HG03280 (cell line): ENCODE data around the gene SPATA33.

Experiments used
- ATAC-seq: cut with Tn5 transposase; IDR thresholded peaks from one replicate; pipeline ENCODE4 v1.9.1; 2021; ENCODE audit warnings: mild to moderate bottlenecking, moderate library complexity; ENCODE audit not compliant: unreplicated experiment

The SPATA33 gene

DNA sequence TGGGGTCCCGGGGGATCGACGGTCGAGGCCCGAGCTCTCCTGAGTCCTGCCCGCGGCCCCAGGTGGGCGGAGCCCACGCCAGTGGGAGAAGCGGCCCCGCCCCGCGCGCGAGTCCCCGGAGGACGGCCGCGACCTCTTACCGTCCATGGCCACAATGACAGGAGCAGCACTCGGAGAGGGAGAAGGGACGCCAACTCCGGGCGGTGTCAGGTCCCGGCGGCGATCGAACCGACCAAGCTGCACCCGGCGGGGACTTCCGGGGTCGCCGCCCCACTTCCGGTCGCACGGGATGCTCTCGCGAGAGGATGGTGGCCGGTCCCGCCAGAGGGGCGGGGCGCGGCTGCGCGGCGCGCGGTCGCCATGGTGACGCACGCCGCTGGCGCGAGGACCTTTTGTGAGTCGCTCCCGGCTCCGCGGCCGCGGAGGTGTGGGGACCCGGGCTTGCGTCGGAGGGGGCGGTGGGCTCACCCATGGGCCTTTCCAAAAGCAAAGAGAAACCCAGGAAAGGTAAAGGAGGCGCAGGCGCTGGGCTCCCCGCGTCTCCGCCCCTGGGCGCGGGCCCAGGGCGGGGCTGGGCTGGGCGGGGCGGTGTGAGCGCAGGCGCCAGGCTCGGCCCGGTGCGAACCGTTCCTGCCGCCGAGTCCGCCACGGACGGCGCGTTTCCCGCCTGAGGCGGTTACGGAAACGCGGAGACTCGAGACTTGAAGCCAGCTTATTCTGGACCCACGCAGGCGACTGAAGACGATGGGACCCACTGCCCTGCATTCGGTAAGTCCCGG, at the start of gene SPATA33, which contains the start of gene CHMP1A:
SPATA33 (plus strand) TSS at position 395 of the 779 bp plus-strand sequence; CDS start at position 471, 76 bp downstream.
CHMP1A (minus strand) TSS at position 267 of the 779 bp plus-strand sequence; CDS start at position 147, 120 bp downstream.
- peak; percentile 93 for ATAC-seq

DNA sequence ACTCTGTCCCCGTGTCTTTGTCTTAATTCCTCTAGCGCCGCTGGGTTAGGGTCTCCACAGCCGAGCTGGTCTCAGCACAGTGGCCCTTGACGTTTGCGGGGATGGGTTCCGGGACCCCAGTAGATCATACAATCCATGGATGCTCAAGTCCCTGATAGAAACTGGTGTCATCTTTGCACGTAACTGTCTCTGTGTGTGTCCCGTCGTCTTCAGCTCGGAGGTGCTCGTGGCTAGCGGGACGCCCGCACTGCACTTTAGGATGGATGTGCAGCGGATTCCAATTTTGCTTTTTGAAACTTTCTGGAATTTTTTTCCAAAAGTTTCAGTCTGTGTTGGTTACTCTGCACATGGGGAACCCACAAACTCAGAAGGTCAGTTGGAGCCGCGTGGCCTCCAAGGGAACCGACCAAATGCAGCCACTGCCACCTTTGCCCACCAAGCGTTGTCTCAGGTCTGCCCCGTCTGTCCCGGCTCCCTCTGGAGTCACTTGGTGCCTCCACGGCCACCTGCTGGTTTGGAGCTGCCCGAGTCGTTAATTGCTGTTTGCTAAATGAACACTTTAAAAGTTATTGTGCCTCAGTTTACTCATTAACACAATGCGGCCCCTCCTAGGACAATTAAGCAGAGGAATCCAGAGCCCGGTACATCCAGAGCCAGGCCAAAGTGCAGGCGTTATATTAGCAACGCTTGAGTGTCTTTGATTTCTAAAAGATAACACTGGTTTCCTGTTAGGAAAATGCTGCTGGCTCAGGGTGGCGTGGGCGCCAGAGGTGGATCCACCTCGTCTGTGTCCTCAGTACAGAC, 49.5 kb upstream of the SPATA33 start:
- no peak for ATAC-seq

DNA sequence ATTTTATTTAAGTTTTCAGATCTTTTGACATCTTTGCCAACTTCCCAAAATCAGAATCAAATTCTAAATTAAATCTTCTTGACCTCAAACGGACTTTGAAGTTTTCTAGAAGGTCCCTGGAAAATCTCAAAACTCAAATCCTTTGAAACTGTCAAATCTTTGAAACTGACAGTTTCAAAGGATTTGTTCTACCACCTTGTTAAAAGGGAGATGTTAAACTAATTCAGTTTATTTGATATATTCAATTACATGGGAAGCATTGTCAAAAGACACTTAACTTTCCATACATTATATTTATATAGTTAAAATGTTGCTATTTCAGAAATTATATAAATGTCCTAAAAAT, 47.6 kb upstream of the SPATA33 start:
- ATAC-seq: no peak

DNA sequence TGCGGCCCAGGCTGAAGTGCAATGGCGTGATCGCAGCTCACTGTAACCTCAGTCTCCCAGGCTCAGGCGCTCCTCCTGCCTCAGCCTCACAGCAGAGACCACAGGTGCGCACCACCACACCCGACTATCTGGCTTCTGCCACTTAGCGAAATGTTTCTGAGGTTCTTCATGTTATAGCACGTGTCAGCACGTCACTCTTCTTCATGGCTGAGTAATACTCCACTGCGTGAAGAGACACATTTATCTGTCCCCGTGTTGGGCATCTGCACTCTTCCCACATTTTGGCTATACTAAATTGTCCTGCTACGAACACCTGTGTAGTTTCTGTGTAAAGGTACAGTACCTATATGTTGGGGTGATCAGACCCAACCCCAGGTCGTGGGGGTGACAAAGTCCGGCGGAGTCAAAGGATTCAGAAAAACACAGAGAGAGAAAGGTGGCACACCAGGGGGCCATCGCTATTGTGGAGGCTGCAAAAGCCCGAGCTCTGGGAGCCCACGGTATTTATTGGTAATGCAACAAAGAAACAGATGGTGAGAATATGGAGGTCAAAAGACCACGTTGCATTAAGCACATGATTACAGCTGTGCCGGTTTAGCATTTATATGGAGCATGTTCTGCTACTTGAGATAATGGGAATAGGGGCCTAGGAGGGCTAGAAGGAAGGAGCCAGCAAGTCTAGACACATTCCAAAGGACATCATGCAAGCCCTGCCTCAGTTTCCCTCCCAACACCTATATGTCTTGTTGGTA, 45.0 kb upstream of the SPATA33 start:
- no peak for ATAC-seq

DNA sequence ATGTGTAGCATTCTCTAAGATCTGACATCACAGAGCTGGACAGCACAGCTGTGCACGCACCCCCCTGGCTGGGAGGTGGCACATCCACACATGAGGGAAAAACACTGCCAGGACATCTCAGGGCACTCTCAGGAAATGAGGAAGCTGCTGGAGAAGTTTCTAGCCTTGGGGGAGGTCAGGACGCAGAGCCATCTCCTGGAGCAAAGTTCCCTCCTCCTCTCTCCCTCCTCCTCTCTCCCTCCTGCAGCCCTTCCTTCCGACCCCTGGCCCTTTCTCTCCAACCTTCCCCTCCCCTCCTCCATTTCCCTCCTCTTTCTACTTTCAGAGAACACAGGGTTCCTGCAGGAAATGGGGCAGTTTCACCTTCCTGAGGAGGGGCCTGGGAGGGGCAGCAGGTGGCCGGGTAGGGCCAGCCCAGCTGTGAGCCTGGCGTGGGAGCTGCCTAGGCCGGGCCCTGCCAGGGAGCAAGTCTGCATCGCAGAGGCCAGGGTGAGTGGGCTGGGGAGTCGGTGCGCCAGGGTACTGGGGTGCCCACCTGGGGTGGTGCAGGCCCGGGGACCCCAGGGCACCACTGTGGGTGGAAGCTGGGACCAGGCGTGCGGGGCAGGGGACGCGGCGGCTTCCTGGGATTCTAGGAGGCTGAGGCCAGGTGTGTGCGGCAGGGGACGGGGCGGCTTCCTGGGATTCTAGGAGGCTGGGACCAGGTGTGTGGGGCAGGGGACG, 44.2 kb upstream of the SPATA33 start, which contains the start of gene DPEP1:
DPEP1 (plus strand) TSS at position 412 of the 723 bp plus-strand sequence. CDS start 16,769 bp downstream, outside the sequence.
- ATAC-seq: no peak

DNA sequence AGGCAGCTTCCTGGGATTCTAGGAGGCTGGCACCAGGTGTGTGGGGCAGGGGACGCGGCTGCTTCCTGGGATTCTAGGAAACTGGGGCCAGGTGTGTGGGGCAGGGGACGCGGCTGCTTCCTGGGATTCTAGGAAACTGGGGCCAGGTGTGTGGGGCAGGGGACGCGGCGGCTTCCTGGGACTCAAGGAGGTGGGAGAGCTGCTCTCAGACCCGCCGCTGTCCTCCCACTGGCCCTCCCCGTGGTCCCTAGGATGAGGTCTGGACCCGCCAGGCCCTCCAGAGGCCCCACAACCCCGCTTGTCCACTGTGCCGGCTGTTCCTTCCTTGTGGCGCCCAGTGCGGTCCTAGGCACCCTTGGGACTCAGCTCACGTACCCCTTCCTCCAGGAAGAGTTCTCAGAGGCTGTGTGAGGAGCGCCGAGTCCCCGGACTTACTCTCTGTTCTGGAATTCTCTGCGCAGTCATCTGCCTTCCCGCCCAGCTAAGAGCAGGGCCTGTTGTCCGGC, 43.6 kb upstream of the SPATA33 start:
- ATAC-seq: no peak

DNA sequence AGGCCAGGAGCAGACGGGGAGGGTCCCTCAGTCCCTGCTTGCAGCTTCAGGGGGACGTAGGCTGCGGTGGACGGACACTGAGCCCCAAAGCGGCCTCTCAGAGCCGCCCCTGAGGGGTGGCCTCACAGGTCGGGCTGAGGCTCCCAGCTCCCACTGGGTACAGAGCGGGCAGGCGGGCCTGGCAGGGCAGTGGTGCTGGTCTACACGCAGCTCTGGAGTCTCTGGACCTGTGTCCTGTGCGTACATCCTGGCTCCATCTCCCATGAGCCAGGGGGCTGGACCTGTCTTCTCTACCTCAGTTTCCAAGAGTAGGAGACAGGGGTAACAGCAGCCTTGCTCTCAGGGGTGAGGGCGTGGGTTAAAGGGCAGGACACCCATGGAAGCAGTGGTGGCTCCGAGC, 42.5 kb upstream of the SPATA33 start:
- ATAC-seq: no peak

DNA sequence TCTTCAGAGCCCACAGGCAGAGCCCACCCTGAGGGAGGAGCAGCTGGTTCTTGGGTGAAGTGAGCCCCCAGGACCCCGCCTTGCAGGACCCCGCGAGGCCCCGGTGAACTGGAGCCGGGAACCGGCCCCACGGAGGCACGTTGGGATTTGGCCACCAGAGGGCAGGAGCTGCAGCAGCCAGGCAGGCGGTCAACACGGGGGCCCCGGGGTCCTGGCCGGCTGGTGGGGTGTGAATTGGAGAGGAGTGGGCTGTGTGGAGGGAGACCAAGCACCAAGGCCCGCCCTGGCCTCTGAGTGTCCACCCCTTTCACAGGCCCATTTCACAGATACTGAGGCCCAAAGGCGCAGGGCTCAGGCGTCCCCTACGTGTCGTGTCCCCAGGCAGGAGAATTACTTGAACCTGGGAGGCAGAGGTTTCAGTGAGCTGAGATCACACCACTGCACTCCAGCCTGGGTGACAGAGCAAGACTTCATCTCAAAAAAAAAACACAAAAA, 42.0 kb upstream of the SPATA33 start:
- no peak for ATAC-seq

DNA sequence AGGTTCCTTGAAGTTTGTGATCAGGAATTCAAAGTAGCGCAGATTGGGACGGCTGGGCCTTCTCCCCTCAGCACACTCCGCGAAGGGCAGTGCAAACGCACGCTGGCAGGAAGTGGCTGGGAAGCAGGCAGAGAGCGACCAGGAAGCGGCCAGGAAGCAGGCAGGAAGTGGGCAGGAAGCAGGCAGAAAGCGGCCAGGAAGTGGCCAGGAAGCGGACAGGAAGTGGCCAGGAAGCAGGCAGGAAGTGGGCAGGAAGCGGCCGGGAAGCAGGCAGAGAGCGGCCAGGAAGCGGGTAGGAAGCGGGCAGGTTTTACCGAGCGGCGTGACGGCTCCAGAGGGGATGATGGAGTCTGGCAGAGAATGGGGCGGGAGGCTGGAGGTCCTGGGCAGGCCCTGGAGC, 41.0 kb upstream of the SPATA33 start:
- ATAC-seq: no peak

DNA sequence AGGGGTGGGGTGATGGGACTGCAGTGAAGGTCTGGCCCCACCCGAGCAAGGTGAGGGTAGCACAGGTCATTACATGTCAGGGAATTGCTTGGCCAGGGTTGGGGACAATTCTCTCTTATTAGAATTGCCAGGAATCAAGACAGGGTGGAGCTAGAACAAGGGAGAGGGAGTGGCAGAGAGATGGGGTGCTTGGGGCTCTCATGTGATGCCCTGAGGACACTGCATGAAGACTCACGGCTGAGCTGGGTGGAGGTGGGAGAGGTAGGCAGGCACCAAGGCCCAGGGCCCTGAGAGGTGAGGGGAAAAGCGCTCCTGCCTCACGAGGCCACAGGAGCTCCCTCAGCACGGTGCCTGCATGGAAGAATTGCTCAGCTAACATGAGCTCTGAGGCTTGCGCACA, 40.6 kb upstream of the SPATA33 start:
- ATAC-seq: no peak

DNA sequence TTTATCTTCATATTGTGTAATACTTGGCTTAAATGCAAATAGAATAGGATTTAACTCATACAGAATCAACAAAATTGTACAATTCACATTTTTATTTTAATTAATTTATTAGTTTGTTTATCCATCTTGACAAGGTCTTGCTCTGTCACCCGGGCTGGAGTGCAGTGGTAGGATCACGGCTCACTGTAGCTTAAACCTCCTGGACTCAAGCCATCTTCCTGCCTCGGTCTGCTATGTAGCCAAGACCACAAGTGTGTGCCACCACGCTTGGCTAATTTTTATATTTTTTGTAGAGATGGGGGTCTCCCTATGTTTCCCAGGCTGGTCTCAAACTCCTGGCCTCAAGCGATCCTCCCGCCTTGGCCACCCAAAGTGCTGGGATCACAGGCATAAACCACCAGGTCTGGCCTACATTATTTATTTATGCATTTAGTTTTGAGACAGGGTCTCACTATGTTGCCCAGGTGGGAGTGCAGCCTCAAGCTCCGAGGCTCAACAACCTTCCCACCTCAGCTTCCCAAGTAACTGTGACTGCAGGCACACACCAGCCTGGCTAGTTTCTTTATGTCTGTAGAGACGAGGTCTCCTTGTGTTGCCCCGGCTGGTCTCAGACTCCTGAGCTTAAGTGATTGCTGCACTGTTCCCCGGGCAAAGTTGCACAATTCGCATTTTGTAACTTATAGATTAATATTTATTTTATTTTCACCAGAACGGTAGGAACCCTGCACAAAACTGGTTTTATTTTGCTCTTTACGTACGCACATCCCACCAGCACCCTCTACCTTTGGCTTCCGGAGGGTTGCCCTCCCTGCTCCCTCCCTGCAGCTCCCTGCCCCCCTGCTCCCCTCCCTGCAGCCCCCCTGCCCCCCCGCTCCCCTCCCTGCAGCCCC, 39.3 kb upstream of the SPATA33 start:
- no peak for ATAC-seq

DNA sequence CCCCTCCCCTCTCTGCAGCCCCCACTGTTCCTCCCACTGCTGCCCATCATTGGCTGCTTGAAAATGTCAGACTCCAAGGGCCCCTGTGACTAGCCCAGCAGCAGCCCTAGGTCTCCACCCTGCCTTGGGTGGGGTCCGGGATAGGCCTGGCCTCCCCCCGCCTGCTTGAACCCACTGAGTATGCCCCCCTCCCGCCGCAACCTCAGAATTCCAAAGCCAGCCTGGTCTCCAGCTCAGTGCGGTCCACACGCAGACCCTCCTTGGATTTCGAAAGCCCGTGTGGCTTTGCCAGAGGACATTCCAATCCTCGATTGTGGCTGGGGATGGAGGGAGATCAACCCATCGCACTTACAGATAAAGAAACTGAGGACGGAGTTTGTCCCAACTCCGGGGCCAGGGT, 37.8 kb upstream of the SPATA33 start:
- no peak for ATAC-seq

DNA sequence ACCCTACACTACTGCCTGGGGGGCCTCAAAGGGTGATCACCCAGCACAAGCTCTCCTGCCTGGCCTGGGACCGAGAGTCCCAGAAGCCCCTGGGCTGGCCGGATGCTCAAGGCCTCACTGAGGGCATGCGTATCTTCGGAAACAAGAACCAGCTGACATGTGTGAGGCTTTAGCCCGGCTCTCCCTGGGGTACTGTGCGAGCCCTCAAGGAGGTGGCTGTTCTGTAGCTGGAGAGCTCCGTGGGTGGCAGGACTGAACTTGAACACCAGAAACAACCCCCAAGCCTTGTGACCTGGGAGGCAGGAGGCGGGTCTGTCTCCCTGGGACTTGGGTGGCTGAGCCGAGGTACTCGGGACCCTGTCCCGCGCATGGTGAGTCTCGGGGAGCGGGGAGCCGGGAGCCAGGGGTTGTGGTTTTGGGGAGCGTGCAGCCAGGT, 37.2 kb upstream of the SPATA33 start:
- ATAC-seq: no peak

DNA sequence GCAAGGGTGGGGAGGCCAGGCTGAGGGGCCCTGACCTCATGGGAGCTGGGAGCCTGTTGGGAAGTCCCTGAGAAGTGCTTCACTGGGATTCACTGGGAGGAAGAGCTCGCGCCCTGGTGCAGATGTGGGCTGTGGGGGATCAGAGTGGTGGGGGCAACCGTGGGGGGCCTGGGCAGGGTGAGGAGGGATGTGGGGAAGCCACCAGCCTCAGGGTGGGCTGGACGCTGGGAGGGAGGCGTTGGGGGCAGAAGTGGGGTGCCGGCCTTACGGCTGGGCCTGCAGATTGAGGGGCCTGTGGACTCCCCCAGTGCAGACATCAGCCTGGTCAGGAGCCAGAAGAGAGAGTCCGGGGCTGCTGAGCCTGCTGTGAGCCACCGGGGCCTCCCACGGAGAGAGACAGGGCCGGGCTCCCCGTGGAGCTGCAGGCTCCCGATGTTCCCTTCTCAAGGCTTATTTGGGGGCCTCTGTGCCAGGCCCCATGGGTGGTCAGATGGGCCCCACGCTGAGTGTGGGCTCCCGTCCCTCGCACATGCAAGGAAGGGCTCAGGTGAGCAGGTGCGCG, 36.4 kb upstream of the SPATA33 start:
- ATAC-seq: no peak

DNA sequence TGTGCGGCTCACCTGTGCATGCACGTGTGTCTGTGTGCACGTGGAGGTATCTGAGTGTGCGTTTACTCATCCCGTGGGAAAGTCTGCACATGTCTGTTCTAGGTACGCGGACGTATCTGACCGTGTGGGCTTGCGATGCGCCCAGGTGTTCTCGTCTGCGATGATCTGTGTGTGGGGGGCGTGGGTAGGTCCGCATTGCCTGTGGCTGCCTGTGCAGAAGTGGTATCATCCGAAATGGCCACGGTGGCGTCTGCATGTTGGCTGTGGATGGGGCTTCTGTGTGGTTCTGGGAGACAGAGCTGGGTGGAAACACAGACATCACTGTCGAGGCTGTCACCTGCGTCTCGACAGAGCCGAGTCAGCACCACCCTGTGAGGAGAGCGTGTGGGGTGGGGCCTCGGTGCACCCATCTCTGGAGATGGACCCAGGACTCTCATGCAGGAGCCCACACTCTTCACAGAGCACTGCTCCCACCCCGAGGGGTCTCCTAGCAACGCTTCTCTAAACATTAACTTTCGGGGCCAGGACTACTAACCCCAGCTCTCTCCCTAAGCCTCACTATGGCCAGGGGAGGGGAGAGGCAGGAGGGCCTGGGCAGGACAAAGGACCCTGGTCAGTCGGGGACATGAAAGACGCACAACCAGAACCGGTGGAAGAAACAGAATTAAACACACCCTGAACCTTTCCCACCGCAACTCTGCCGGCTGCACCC, 35.8 kb upstream of the SPATA33 start:
- no peak for ATAC-seq

DNA sequence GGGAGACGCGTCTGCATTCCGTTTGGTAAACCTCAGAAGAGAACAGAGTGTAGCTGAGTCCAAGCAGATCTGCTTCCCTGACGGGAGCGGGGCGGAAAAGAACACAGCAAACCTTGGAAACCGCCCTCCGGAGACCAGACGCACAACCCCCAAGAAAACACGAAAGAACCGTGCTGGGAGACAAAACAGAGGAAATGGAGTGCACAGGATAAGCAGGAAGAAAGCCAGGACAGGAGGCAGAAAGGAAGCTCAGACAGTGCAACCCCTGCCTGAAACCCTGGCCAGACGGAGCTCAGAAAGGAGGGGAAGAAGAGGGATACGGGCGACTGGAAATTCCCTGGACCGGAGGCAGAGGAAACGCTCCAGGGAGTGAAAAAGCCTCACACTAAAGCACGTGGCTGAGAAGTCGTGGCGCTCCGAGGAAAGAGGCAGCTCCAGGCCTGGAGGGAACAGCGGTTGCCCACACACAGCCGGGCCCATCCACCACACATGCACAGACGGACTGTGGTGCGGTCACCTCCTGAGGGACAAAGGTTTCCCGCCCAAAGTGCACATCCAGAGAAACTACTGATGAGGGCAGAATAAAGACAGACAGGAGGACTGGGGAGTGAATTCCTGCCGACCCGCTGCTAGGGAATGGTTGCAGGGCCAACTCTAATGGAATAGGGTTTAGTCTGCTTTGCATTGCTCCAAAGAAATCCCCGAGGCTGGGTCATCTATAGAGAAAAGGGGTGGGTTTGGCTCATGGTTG, 34.0 kb upstream of the SPATA33 start:
- no peak for ATAC-seq
